GM18870 (cell line): ENCODE measurements around the gene MRPS5.
"Not testable (repeated sequence)": the region's sequence is repeated elsewhere in the genome, so short reads cannot be mapped to it uniquely, and the experiment has no call there.

Experiments
- ATAC-seq: cut with Tn5 transposase; IDR thresholded peaks from one replicate; pipeline ENCODE4 v1.9.1; 2021; ENCODE audit warnings: moderate library complexity; ENCODE audit not compliant: unreplicated experiment

MRPS5 gene

DNA sequence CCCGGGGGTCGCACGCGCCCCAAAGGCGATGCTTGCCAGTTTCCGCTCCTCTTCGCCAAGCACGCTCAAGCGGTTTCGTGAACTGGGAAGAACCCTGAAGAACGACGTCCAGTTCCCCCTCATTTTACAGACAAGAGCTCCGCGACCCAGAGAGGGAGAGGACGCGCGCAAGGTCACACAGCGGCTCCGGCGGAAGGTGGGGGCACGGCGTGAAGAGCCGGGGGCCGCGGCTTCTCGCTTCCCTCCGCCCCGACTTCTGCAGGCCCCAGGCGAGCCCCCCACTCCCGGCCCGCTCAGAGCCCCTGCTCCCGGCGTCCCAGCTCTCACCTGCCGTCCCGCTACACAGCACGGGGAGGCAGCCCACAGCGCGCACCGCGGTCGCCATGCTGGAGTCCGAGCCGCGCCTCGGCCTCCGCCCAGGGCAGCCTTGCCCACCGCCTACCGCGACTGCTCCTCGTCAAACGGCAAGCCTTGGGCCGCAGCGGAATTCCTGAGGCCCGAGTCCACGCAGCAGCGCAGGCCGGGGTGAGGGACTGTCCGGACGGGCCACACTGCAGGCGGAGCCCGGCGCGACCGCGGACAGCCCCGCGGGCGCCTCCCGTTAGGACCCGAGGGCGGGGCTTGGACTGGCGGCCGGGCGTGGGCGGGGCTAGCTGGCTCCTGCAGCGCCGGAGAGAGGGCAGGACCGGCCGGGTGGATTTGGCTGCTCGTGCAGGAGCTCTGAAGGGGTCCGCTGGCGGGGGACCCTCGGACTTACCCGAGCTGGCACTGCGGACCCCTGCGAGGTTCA, at the start of gene MRPS5:
MRPS5 (minus strand) TSS at position 402 of the 790 bp plus-strand sequence; CDS start at position 385, 17 bp downstream.
- peak; percentile 79 for ATAC-seq

GRCh38 chr2:95166065-95166763, 44.6 kb upstream of the MRPS5 start:
- ATAC-seq: peak; percentile 7

DNA sequence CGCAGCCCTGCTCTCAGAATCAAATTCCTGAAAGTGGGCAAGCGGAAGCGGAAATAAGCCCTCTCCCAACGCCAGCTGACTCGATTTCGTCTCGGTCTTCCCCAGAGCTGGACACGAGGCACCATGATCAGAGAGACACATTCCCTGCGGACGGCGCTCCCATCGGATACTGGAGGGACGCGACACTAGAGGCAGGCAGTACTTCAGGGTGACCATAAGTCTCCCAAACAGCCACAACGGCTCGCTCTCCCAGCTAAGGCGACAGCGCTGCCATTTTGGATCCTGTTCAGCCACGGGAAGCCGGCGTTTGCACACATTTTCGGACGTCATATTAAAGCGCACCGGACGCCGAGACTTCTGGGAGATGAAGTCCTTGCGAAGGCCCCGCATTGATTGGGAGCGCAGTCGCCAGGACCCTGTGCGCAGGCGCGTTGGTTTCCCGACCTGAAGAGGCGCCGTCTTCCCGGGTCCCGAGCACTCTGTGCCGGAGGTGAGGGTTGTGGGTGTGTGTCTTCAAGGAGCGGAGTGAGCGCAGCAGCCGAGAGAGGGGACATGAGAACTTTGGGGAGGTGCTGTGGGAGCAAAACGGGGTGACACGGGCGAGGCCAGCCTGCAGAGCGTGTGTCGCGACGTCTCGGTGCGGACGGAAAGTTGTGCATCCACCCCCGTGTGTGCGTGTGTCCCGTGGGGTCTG, 43.9 kb upstream of the MRPS5 start, which contains the start of gene ZNF2:
ZNF2 (plus strand) TSS at position 439 of the 694 bp plus-strand sequence. CDS start 10,418 bp downstream, outside the sequence.
- peak; percentile 85 for ATAC-seq

GRCh38 chr2:95165030-95165370, 43.4 kb upstream of the MRPS5 start:
- no peak for ATAC-seq

- no peak for ATAC-seq
These were observed 38.3 kb upstream of the MRPS5 start, which contains the start of gene ZNF514 for GRCh38 chr2:95159690-95160449. ZNF514 (minus strand) TSS chr2:95159848; CDS start chr2:95153253, 6,595 bp downstream.

DNA sequence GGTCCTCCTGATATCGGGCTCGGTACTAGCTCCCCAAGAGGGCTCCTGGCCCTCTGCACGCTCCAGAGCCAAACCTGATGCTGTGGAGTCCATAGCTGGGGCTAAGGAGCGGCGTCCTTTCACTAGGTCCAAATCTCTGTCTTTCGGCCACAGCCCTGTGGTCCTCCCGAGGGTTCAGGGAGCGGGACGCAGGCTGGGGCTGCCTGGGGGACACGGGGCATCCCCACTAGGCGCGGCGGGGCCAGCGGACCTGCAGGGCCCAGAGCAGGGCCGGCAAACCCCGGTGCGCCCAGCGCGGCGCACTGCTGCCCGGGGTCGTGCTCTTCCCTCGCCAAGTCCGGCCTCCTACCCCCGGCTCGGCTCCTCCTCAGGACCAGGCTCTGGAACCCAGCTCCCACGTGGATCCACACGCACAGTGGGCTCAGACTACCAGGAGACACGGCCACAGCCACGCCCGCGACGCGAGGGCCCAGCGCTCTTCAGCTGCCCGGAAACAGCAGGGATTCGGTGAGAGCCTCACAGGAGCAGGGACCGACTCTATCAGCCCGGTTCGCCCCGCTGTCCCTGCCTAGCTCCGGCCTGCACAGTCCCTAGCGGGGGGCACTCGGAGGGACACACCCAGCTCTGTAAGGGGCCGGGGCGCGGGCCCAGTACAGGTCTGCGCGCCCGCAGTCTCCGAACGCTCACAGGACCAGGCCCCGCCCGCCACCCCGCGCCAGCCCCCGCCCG, 37.4 kb upstream of the MRPS5 start:
- no peak for ATAC-seq

DNA sequence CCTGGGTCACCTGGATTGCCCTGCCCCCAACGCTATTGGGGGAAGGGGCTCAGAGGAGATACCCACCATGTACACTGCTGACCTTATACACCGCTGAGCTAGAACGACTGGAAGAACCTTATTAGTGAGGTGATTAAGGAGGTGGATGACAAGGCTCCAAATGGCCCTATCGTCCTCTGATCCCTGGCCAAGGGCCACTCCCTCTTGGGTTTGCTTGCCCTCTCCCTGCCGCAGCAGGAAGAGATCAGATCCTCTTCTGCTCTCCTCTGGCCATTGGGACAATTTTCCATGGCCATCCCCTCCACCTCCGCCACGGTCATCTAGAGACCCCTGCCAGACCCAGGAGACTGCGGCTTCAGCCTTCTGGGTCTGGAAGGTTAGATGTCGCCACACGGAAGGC, 36.8 kb upstream of the MRPS5 start:
- no peak for ATAC-seq

- no peak for ATAC-seq
These were observed 27.9 kb upstream of the MRPS5 start for GRCh38 chr2:95149397-95149984.

- ATAC-seq: no peak
These were observed 22.2 kb upstream of the MRPS5 start for GRCh38 chr2:95143838-95144237.

- no peak for ATAC-seq
These were observed 17.1 kb upstream of the MRPS5 start for GRCh38 chr2:95138702-95139101.

DNA sequence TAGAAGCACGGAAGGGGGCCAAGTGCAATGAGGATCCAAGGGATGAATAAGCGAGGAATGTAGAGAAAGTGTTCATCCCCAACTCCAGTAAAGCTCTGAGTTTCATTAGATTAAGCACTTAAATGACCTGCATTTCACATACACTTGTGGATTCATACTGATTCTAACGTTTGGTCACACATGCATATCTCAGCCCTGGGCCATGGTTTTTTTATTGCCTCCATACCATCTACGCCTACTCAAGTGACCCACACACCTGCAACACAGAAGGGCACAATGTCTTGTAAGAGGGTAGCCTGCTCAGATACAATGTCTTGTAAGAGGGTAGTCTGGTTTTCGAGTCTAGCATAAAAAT, 566 bp upstream of the MRPS5 start:
- ATAC-seq: peak; percentile 28

DNA sequence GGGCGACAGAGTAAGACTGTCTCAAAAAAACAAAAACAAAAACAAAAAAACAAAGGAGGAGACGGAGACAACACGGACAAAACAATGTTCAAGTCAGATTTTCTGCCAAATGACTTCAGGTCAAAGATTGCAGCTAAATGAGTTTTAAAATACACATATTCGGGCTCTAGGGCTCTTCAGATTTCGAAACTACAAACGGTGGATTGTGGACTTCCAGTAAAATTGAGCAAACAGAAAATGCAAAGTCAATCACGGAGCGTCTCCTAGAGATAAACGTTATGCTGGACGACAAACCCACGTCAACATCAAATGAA, 558 bp downstream of the MRPS5 start:
- no peak for ATAC-seq

DNA sequence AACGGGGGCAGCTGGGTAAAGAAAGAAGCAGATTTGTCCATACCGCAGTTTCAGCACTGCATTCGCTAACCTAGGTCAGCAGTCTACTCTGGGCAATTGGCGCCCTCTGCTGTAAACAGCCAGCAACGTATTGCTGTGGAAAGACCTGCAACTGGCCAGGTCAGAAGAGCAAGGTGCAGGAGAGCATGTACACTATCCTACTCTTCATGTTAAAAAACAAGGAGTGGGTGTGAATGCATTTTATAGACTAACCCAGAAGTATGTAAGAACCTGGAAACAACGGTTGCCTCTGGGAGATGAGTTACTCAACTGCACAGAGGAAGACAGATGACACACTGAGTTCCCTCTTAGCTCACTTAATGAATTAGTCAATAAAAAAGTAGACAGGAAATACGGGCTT, 6.2 kb downstream of the MRPS5 start:
- ATAC-seq: peak; percentile 95

- ATAC-seq: no peak
These were observed 8.1 kb downstream of the MRPS5 start for GRCh38 chr2:95113464-95113863.

- no peak for ATAC-seq
These were observed 11.2 kb downstream of the MRPS5 start for GRCh38 chr2:95110395-95110794.

- no peak for ATAC-seq
These were observed 12.3 kb downstream of the MRPS5 start for GRCh38 chr2:95109260-95109659.

DNA sequence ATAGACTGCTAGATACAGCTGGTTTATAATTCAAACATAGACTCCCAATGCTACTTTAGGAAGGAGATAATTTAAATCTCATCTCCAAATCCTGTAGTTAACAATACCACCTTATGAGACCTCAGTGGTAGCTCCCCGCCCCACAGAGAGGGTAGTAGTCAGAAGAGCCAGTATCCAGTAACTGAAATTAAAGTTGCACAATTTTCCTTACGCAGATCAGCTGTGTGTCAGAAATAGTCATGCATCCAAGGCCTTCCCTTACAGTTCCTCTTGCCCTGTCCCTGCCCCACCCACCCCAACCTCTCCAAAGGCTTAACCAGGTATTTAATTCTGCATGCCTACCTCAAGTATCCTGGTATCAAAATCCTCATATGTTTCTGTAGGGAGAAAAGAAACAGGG, 15.5 kb downstream of the MRPS5 start:
- ATAC-seq: no peak

- ATAC-seq: no peak
These were observed 17.0 kb downstream of the MRPS5 start for GRCh38 chr2:95104606-95105005.

GRCh38 chr2:95099910-95100309, 21.7 kb downstream of the MRPS5 start:
- ATAC-seq: no peak

GRCh38 chr2:95098273-95098672, 23.3 kb downstream of the MRPS5 start:
- ATAC-seq: not testable (repeated sequence)
